Measurements from ENCODE around the gene ECSCR. TPM values are rescaled to one million over a fixed set of nuclear protein-coding genes. Genes with fewer than 3 reads are reported as not detected.

Gene ECSCR
- total and polyA plus RNA-seq, 10 of the 15 experiments (the other 5 are each of a cell fraction or from before 2014, with no cell fraction given), result 0.15 to 0.83 (median 0.23) TPM; not detected in 3

DNA sequence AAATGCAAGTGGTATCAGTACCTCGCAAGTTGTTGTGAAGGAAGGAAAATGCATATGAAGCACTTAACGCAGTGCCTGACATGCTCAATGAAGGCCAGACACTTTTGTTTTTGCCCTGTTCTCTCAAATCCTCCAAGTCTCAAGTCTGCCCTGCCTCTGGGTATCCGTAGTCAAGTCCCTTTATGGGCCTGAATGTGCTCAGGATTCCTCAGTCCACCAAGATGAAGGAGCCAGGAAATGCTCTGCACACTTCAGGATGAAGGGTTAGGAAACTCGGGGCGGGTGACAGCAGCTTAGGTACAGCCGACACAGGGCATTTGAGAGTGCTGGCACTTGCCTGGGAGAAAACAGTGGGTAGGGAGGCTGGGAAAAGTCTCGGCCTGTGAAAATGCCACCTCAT is 1.4 kb downstream of the ECSCR start:
- ChIA-PET POLR2A (interaction anchor here (2.0 kb wide), 1 partner anchor 64 kb away, joined by 4 read pairs; no protein-coding TSS in a partner anchor), CTCF (interaction anchor here (0.8 to 4.4 kb wide), 6 partner anchors 13 to 109 kb away, joined by 3 to 39 read pairs (median 4); no protein-coding TSS in a partner anchor), RAD21 (ENCODE audit: unreplicated experiment) (interaction anchor here (0.9 to 4.0 kb wide), 3 partner anchors 13 to 21 kb away, joined by 3 to 18 read pairs (median 3); partner anchors contain the start of gene STING1), SMC1A (ENCODE audit: uncharacterized antibody, unreplicated experiment) (interaction anchor here (0.7 to 4.1 kb wide), 4 partner anchors 13 to 52 kb away, joined by 3 to 32 read pairs (median 4); no protein-coding TSS in a partner anchor)
- H3K9me3 ChIP-seq (replicated peaks; ENCODE audit: control insufficient read depth, insufficient read depth, low read length), result no peaks in the 10 kb centered on the region
- H3K4me3 ChIP-seq, result no peak overlapping the region
- H3K79me2 ChIP-seq (ENCODE audit: control insufficient read depth, insufficient read depth, low read length), result no peaks in the 10 kb centered on the region
- no TSS peak for BruUV-seq (replicated peaks)
- H3K9ac ChIP-seq (ENCODE audit: control insufficient read depth, insufficient read depth, low read length), result no peak overlapping the region
- H3K27ac ChIP-seq (ENCODE audit: control insufficient read depth, insufficient read depth), result no peak overlapping the region
- no peaks in the 10 kb centered on the region for H4K20me1 ChIP-seq (ENCODE audit: control insufficient read depth, insufficient read depth)
- H2AFZ ChIP-seq (ENCODE audit: control insufficient read depth, low read depth, low read length), result no peak overlapping the region
- no peaks in the 10 kb centered on the region for H3K36me3 ChIP-seq (ENCODE audit: control insufficient read depth in 2 of 2, insufficient read depth in 2 of 2, low read length in 1 of 2)
- DNase-seq (ENCODE audit: low read depth, low spot score) (no peak), FAIRE-seq (no peak), ATAC-seq (no peak)
- peaks cover 37% of the 10 kb centered on the region for H3K4me1 ChIP-seq (ENCODE audit: control insufficient read depth, insufficient read depth, low read length)
- in situ Hi-C loops (cut with MboI), result no loop called here
- 97% methylated on average over 7 of the region's 7 CpGs for WGBS (ENCODE audit: insufficient coverage, insufficient replicate concordance, low lambda C conversion rate, missing lambda C conversion rate)
- no peak overlapping the region for H3K4me2 ChIP-seq (ENCODE audit: control insufficient read depth, insufficient read depth)
- intact Hi-C loops (cut with micrococcal nuclease; ENCODE audit: unreplicated experiment), result no loop called here
- H3K27me3 ChIP-seq (replicated peaks in 1 of 2; ENCODE audit: control insufficient read depth in 2 of 2, insufficient read depth in 2 of 2, low read length in 1 of 2), result no peaks in the 10 kb centered on the region
- TF ChIP-seq SUPT20H (IDR thresholded peaks at IDR 0.05; ENCODE audit: borderline replicate concordance, control insufficient read depth, low read depth, low read length), result no peak
- no peak for TF ChIP-seq ZNF207 (IDR thresholded peaks at IDR 0.05; ENCODE audit: borderline replicate concordance)
- TF ChIP-seq ESRRA (IDR thresholded peaks at IDR 0.05; ENCODE audit: low read length), result no peak
- no peak for TF ChIP-seq PML (IDR thresholded peaks at IDR 0.05; ENCODE audit: low read length)
- TF ChIP-seq, protein P1, sequence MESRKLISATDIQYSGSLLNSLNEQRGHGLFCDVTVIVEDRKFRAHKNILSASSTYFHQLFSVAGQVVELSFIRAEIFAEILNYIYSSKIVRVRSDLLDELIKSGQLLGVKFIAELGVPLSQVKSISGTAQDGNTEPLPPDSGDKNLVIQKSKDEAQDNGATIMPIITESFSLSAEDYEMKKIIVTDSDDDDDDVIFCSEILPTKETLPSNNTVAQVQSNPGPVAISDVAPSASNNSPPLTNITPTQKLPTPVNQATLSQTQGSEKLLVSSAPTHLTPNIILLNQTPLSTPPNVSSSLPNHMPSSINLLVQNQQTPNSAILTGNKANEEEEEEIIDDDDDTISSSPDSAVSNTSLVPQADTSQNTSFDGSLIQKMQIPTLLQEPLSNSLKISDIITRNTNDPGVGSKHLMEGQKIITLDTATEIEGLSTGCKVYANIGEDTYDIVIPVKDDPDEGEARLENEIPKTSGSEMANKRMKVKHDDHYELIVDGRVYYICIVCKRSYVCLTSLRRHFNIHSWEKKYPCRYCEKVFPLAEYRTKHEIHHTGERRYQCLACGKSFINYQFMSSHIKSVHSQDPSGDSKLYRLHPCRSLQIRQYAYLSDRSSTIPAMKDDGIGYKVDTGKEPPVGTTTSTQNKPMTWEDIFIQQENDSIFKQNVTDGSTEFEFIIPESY (IDR thresholded peaks at IDR 0.05), result no peak
- TF ChIP-seq MYB (IDR thresholded peaks at IDR 0.05; ENCODE audit: borderline replicate concordance, low read depth, low read length), result no peak
- TF ChIP-seq, protein P2, sequence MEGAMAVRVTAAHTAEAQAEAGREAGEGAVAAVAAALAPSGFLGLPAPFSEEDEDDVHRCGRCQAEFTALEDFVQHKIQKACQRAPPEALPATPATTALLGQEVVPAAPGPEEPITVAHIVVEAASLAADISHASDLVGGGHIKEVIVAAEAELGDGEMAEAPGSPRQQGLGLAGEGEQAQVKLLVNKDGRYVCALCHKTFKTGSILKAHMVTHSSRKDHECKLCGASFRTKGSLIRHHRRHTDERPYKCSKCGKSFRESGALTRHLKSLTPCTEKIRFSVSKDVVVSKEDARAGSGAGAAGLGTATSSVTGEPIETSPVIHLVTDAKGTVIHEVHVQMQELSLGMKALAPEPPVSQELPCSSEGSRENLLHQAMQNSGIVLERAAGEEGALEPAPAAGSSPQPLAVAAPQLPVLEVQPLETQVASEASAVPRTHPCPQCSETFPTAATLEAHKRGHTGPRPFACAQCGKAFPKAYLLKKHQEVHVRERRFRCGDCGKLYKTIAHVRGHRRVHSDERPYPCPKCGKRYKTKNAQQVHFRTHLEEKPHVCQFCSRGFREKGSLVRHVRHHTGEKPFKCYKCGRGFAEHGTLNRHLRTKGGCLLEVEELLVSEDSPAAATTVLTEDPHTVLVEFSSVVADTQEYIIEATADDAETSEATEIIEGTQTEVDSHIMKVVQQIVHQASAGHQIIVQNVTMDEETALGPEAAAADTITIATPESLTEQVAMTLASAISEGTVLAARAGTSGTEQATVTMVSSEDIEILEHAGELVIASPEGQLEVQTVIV (IDR thresholded peaks at IDR 0.05; ENCODE audit: borderline replicate concordance, partially characterized antibody), result no peak
- TF ChIP-seq, protein P3, sequence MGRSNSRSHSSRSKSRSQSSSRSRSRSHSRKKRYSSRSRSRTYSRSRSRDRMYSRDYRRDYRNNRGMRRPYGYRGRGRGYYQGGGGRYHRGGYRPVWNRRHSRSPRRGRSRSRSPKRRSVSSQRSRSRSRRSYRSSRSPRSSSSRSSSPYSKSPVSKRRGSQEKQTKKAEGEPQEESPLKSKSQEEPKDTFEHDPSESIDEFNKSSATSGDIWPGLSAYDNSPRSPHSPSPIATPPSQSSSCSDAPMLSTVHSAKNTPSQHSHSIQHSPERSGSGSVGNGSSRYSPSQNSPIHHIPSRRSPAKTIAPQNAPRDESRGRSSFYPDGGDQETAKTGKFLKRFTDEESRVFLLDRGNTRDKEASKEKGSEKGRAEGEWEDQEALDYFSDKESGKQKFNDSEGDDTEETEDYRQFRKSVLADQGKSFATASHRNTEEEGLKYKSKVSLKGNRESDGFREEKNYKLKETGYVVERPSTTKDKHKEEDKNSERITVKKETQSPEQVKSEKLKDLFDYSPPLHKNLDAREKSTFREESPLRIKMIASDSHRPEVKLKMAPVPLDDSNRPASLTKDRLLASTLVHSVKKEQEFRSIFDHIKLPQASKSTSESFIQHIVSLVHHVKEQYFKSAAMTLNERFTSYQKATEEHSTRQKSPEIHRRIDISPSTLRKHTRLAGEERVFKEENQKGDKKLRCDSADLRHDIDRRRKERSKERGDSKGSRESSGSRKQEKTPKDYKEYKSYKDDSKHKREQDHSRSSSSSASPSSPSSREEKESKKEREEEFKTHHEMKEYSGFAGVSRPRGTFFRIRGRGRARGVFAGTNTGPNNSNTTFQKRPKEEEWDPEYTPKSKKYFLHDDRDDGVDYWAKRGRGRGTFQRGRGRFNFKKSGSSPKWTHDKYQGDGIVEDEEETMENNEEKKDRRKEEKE (IDR thresholded peaks at IDR 0.05), result no peak
- no peak for TF ChIP-seq HDAC6 (IDR thresholded peaks at IDR 0.05; ENCODE audit: unreplicated experiment)
- no peak for TF ChIP-seq EGR1 (IDR thresholded peaks at IDR 0.05; ENCODE audit: borderline replicate concordance in 1 of 2, low read depth in 2 of 2, low read length in 2 of 2)
- TF ChIP-seq, protein P4, sequence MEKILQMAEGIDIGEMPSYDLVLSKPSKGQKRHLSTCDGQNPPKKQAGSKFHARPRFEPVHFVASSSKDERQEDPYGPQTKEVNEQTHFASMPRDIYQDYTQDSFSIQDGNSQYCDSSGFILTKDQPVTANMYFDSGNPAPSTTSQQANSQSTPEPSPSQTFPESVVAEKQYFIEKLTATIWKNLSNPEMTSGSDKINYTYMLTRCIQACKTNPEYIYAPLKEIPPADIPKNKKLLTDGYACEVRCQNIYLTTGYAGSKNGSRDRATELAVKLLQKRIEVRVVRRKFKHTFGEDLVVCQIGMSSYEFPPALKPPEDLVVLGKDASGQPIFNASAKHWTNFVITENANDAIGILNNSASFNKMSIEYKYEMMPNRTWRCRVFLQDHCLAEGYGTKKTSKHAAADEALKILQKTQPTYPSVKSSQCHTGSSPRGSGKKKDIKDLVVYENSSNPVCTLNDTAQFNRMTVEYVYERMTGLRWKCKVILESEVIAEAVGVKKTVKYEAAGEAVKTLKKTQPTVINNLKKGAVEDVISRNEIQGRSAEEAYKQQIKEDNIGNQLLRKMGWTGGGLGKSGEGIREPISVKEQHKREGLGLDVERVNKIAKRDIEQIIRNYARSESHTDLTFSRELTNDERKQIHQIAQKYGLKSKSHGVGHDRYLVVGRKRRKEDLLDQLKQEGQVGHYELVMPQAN (conservative IDR thresholded peaks at IDR 0.05), result no peak
- TF ChIP-seq RCOR1 (conservative IDR thresholded peaks at IDR 0.05; ENCODE audit: low read depth, low read length), result no peak
- TF ChIP-seq, protein P5, sequence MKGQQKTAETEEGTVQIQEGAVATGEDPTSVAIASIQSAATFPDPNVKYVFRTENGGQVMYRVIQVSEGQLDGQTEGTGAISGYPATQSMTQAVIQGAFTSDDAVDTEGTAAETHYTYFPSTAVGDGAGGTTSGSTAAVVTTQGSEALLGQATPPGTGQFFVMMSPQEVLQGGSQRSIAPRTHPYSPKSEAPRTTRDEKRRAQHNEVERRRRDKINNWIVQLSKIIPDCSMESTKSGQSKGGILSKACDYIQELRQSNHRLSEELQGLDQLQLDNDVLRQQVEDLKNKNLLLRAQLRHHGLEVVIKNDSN (IDR thresholded peaks at IDR 0.05; ENCODE audit: borderline replicate concordance, extremely low read length, insufficient read depth, low read depth, low read length), result no peak

Measured in GM12878 (cell line).